Activated T-cell treated with anti-CD3 and anti-CD28 coated beads, Interleukin-2, amount 50 U/mL, for 4 hours (primary cell): ENCODE results near the gene STX8. TPM values are rescaled to one million over a fixed set of nuclear protein-coding genes. Genes with fewer than 3 reads are reported as not detected.

Experiments used
- ATAC-seq, 2 donors: fragments of 200-7000 bp; cut with Tn5 transposase; one replicate each; pipeline ENCODE4 v1.10.0; 2021
- DNase-seq: peaks from one replicate; pipeline ENCODE4 v3.0.0-alpha.2; 2020
- H3K27me3 Mint-ChIP-seq: one replicate; pipeline ENCODE4 v1.8.0; 2021; ENCODE audit warnings: low read depth, mixed read lengths
- H3K36me3 Mint-ChIP-seq: one replicate; pipeline ENCODE4 v1.8.0; 2022; ENCODE audit warnings: mixed read lengths; ENCODE audit not compliant: insufficient read depth
- H3K4me1 Mint-ChIP-seq: one replicate; pipeline ENCODE4 v1.8.0; 2021; ENCODE audit warnings: low read depth, mixed read lengths
- H3K4me3 Mint-ChIP-seq: one replicate; pipeline ENCODE4 v1.8.0; 2021; ENCODE audit warnings: mild to moderate bottlenecking, moderate library complexity, mixed read lengths
- H3K9me3 Mint-ChIP-seq: one replicate; pipeline ENCODE4 v1.8.0; 2021; ENCODE audit warnings: mixed read lengths
- total RNA-seq, 3 donors: library from RNA; stranded (reverse); gene quantifications; one replicate each; pipeline ENCODE4 v1.2.1, GENCODE V29; 2021

STX8 gene
- total RNA-seq, 3 donors from 2014 or later: 37.5 to 40.7 (median 38.3) TPM

GRCh38 chr17:9224485-9224884 is 351.1 kb downstream of the STX8 start:
- Mint-ChIP-seq H3K36me3 (no peaks in the 10 kb centered on the region), H3K9me3 (no peaks in the 10 kb centered on the region), H3K4me3 (no peak overlapping the region), H3K4me1 (no peaks in the 10 kb centered on the region), H3K27me3 (peaks cover 3% of the 10 kb centered on the region)
- ATAC-seq (no peak), DNase-seq (no peak)

- Mint-ChIP-seq H3K36me3 (no peaks in the 10 kb centered on the region), H3K27me3 (peaks cover 2% of the 10 kb centered on the region), H3K4me1 (no peaks in the 10 kb centered on the region), H3K9me3 (no peaks in the 10 kb centered on the region), H3K4me3 (no peak overlapping the region)
- no peak for ATAC-seq
- no peak for DNase-seq
Measured at GRCh38 chr17:9223531-9223930, 352.1 kb downstream of the STX8 start.

- ATAC-seq: no peak
- no peak for DNase-seq
- Mint-ChIP-seq H3K27me3 (peaks cover 2% of the 10 kb centered on the region), H3K9me3 (peaks cover 5% of the 10 kb centered on the region), H3K36me3 (no peaks in the 10 kb centered on the region), H3K4me1 (no peaks in the 10 kb centered on the region), H3K4me3 (no peak overlapping the region)
Measured at GRCh38 chr17:9221922-9222180, 353.8 kb downstream of the STX8 start.

- Mint-ChIP-seq H3K36me3 (no peaks in the 10 kb centered on the region), H3K9me3 (peaks cover 8% of the 10 kb centered on the region), H3K27me3 (peaks cover 2% of the 10 kb centered on the region), H3K4me3 (no peak overlapping the region), H3K4me1 (no peaks in the 10 kb centered on the region)
- ATAC-seq (no peak), DNase-seq (no peak)
Measured at GRCh38 chr17:9221147-9221921, 354.3 kb downstream of the STX8 start.

GRCh38 chr17:9220398-9221146 is 355.0 kb downstream of the STX8 start:
- Mint-ChIP-seq H3K9me3 (peaks cover 15% of the 10 kb centered on the region), H3K4me1 (no peaks in the 10 kb centered on the region), H3K36me3 (no peaks in the 10 kb centered on the region), H3K4me3 (no peak overlapping the region), H3K27me3 (peaks cover 2% of the 10 kb centered on the region)
- DNase-seq (no peak), ATAC-seq (no peak)

- H3K36me3 Mint-ChIP-seq: no peaks in the 10 kb centered on the region
- ATAC-seq (no peak), DNase-seq (no peak)
- H3K27me3 Mint-ChIP-seq: peaks cover 2% of the 10 kb centered on the region
- no peak overlapping the region for H3K4me3 Mint-ChIP-seq
- no peaks in the 10 kb centered on the region for H3K4me1 Mint-ChIP-seq
- peaks cover 20% of the 10 kb centered on the region for H3K9me3 Mint-ChIP-seq
Measured at GRCh38 chr17:9219631-9220397, 355.8 kb downstream of the STX8 start.

GRCh38 chr17:9218911-9219310 is 356.7 kb downstream of the STX8 start:
- Mint-ChIP-seq H3K36me3 (no peaks in the 10 kb centered on the region), H3K4me3 (no peak overlapping the region), H3K9me3 (peaks cover 20% of the 10 kb centered on the region), H3K4me1 (no peaks in the 10 kb centered on the region), H3K27me3 (peaks cover 2% of the 10 kb centered on the region)
- DNase-seq (no peak), ATAC-seq (no peak)

GRCh38 chr17:9218064-9218635 is 357.5 kb downstream of the STX8 start:
- no peaks in the 10 kb centered on the region for H3K36me3 Mint-ChIP-seq
- ATAC-seq (no peak), DNase-seq (no peak)
- no peaks in the 10 kb centered on the region for H3K4me1 Mint-ChIP-seq
- H3K27me3 Mint-ChIP-seq: peaks cover 2% of the 10 kb centered on the region
- H3K9me3 Mint-ChIP-seq: peaks cover 20% of the 10 kb centered on the region
- H3K4me3 Mint-ChIP-seq: no peak overlapping the region

GRCh38 chr17:9217151-9218056 is 358.2 kb downstream of the STX8 start:
- Mint-ChIP-seq H3K27me3 (peaks cover 2% of the 10 kb centered on the region), H3K36me3 (no peaks in the 10 kb centered on the region), H3K4me3 (no peak overlapping the region), H3K4me1 (no peaks in the 10 kb centered on the region), H3K9me3 (peaks cover 20% of the 10 kb centered on the region)
- ATAC-seq (no peak), DNase-seq (no peak)

GRCh38 chr17:9215465-9215864 is 360.2 kb downstream of the STX8 start:
- Mint-ChIP-seq H3K9me3 (peaks cover 20% of the 10 kb centered on the region), H3K27me3 (no peaks in the 10 kb centered on the region)
- DNase-seq: no peak

GRCh38 chr17:9213303-9213640 is 362.3 kb downstream of the STX8 start:
- H3K27me3 Mint-ChIP-seq: no peaks in the 10 kb centered on the region
- H3K4me3 Mint-ChIP-seq: no peak overlapping the region
- DNase-seq (no peak), ATAC-seq (no peak)
- no peaks in the 10 kb centered on the region for H3K4me1 Mint-ChIP-seq
- H3K36me3 Mint-ChIP-seq: no peaks in the 10 kb centered on the region
- H3K9me3 Mint-ChIP-seq: peaks cover 20% of the 10 kb centered on the region

More at GRCh38 chr17:9215465-9215864, 360.2 kb downstream of the STX8 start:
- no peak for ATAC-seq
- Mint-ChIP-seq H3K4me1 (no peaks in the 10 kb centered on the region), H3K4me3 (no peak overlapping the region), H3K36me3 (no peaks in the 10 kb centered on the region)

- H3K4me1 Mint-ChIP-seq: no peaks in the 10 kb centered on the region
- no peak for ATAC-seq
Measured at GRCh38 chr17:9212376-9213302, 363.0 kb downstream of the STX8 start.

More at GRCh38 chr17:9212376-9213302, 363.0 kb downstream of the STX8 start:
- DNase-seq: no peak
- Mint-ChIP-seq H3K36me3 (no peaks in the 10 kb centered on the region), H3K9me3 (peaks cover 20% of the 10 kb centered on the region), H3K27me3 (no peaks in the 10 kb centered on the region), H3K4me3 (no peak overlapping the region)
